SK-N-MC (cell line): ENCODE measurements around the gene GALP.

Experiments
- EZH2 ChIP-seq: fragments of 200-600 bp; sonication (generic); IDR thresholded peaks from one replicate; pipeline ENCODE4 v1.6.1; 2017; ENCODE audit warnings: antibody characterized with exemption
- FOXP2 ChIP-seq: optimal IDR thresholded peaks from 2 replicates; pipeline ENCODE3; 2011; ENCODE audit warnings: mild to moderate bottlenecking, moderate library complexity; ENCODE audit not compliant: insufficient read depth; ENCODE audit errors: extremely low read length, control extremely low read depth
- POLR2AphosphoS5 ChIP-seq: IDR thresholded peaks from 2 replicates; pipeline ENCODE4 v1.6.1; 2012; ENCODE audit warnings: mild to moderate bottlenecking, low read depth, low read length, borderline replicate concordance

GRCh38 chr19:56223481-56223880 is 47.7 kb downstream of the GALP start:
- TF ChIP-seq EZH2 (no peak), POLR2AphosphoS5 (no peak), FOXP2 (no peak)
